ENCODE results near the gene DAZAP1.
"Not testable (repeated sequence)": the region's sequence is repeated elsewhere in the genome, so short reads cannot be mapped to it uniquely, and the experiment has no call there.

DAZAP1 gene

DNA sequence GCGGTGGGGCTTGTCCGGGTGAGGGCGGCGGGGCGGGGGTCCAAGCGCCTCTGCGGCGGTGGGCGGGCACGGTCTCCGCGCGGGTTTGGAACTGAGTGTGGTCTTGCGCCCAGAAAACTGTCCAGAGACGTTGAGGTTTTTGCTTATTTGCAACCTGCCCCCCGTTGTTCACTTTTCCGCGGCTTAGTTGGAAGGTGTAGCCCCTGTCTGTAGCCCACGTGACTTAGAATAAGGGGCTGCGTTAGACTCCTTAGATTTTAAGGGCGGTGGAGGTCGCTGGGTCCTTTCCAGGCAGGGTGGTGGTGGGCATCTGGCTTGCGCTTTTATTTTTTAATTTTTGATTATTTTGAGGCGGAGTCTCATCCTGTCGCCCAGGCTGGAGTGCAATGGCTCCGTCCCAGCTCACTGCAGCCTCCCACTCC lies 31.6 kb downstream of the DAZAP1 start:
- H3K4me1 Mint-ChIP-seq, result no peaks in the 10 kb centered on the region
- peak overlapping the region; percentile 87 to 99 (median 94) for H3K27ac Mint-ChIP-seq
- TF ChIP-seq, protein P1, sequence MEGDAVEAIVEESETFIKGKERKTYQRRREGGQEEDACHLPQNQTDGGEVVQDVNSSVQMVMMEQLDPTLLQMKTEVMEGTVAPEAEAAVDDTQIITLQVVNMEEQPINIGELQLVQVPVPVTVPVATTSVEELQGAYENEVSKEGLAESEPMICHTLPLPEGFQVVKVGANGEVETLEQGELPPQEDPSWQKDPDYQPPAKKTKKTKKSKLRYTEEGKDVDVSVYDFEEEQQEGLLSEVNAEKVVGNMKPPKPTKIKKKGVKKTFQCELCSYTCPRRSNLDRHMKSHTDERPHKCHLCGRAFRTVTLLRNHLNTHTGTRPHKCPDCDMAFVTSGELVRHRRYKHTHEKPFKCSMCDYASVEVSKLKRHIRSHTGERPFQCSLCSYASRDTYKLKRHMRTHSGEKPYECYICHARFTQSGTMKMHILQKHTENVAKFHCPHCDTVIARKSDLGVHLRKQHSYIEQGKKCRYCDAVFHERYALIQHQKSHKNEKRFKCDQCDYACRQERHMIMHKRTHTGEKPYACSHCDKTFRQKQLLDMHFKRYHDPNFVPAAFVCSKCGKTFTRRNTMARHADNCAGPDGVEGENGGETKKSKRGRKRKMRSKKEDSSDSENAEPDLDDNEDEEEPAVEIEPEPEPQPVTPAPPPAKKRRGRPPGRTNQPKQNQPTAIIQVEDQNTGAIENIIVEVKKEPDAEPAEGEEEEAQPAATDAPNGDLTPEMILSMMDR (IDR thresholded peaks at IDR 0.05; ENCODE audit: unreplicated experiment in 3 of 3), result no peak
- H3K4me3 Mint-ChIP-seq, result peak overlapping the region; percentile 98 to 99 (median 99)
- H3K27me3 Mint-ChIP-seq (ENCODE audit: low read depth), result no peaks in the 10 kb centered on the region
- H3K36me3 Mint-ChIP-seq (ENCODE audit: low read depth), result peaks cover 39% of the 10 kb centered on the region
- H3K9me3 Mint-ChIP-seq, result no peaks in the 10 kb centered on the region

DNA sequence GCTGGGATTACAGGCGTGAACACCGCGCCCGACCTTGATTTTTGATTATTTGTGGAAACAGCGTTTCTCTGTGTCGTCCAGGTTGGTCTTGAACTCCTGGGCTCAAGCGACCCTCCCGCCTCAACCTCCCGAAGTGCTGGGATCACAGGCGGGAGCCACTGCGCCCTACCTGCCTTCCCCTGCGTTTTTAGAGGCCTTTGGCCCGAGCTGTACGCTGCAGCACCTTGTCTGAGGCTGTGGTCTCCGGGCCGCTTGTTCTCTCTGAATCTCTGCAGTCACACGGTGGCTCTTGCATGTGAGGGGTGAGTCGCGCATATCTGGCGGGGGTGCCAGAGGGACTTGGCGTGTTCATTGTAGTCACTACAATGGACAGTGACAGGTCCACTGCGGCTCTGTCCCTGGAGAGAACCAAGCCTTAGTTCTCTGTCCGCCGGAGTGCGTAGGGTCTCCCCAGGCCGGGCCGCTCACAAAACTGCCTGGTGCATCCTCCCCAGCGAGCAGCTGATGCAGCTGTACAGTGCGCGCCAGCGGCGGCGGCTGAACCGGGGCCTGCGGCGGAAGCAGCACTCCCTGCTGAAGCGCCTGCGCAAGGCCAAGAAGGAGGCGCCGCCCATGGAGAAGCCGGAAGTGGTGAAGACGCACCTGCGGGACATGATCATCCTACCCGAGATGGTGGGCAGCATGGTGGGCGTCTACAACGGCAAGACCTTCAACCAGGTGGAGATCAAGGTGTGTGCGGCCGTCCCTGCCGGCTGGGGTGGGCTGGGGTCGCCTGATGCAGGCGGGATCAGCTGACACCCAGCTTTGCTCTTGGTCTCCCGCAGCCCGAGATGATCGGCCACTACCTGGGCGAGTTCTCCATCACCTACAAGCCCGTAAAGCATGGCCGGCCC lies 32.4 kb downstream of the DAZAP1 start:
- H3K27me3 Mint-ChIP-seq (ENCODE audit: low read depth); H3K4me1 Mint-ChIP-seq; H3K9me3 Mint-ChIP-seq: not testable (repeated sequence)
- peak overlapping the region; percentile 98 to 99 (median 99) for H3K4me3 Mint-ChIP-seq
- peaks cover 39% of the 10 kb centered on the region for H3K36me3 Mint-ChIP-seq (ENCODE audit: low read depth)
- H3K27ac Mint-ChIP-seq, result peak overlapping the region in 2 of 3 experiments; percentile 74 to 99

DNA sequence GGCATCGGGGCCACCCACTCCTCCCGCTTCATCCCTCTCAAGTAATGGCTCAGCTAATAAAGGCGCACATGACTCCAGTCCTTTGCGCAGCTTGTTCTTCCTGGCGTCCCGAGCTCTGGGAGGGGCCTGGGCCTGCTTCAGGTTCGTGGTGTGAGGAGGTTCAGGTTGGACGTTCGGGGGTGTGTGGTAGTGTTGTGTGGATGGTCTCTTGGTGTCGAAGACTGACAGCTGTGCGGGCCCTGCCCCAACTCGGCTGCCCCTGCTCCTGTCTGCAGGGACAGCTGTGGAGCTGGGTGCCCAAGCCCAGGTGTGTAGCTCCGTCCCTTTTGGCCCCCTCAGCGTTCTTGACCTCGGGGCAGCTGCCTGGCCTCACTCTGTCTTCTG lies 33.0 kb downstream of the DAZAP1 start:
- H3K4me3 Mint-ChIP-seq, result peak overlapping the region; percentile 98 to 99 (median 99)
- TF ChIP-seq, protein P1 (IDR thresholded peaks at IDR 0.05; ENCODE audit: unreplicated experiment in 3 of 3), result no peak
- no peaks in the 10 kb centered on the region for H3K9me3 Mint-ChIP-seq
- no peak overlapping the region for H3K27ac Mint-ChIP-seq
- peaks cover 36% of the 10 kb centered on the region for H3K36me3 Mint-ChIP-seq (ENCODE audit: low read depth)
- peaks cover 6% of the 10 kb centered on the region for H3K27me3 Mint-ChIP-seq (ENCODE audit: low read depth)
- no peaks in the 10 kb centered on the region for H3K4me1 Mint-ChIP-seq

DNA sequence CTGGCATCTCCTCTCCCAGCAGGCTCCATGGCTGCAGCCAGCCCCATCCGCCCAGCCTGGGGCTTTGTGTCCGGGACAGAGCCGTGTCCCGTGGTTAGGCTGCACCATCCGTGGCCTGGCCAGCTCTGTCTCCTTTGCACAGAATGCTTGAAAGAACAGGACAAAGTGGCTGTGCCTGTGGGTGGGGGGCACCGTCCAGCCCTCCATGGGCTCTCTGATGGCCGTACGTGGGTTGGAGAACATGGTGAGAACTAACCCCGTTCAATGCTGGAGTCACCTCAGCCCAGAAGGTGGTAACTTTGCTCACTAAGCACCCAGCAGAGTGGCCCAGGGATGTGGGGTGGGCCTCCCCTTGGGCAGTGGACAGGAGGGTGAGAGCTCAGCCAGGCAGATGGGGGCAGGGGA lies 33.6 kb downstream of the DAZAP1 start:
- Mint-ChIP-seq H3K4me1 (no peaks in the 10 kb centered on the region), H3K4me3 (peak overlapping the region; percentile 98 to 99 (median 99)), H3K9me3 (no peaks in the 10 kb centered on the region), H3K27me3 (ENCODE audit: low read depth) (peaks cover 6% of the 10 kb centered on the region), H3K27ac (no peak overlapping the region), H3K36me3 (ENCODE audit: low read depth) (peaks cover 32% of the 10 kb centered on the region)
- TF ChIP-seq, protein P1 (IDR thresholded peaks at IDR 0.05; ENCODE audit: unreplicated experiment in 3 of 3), result no peak

DNA sequence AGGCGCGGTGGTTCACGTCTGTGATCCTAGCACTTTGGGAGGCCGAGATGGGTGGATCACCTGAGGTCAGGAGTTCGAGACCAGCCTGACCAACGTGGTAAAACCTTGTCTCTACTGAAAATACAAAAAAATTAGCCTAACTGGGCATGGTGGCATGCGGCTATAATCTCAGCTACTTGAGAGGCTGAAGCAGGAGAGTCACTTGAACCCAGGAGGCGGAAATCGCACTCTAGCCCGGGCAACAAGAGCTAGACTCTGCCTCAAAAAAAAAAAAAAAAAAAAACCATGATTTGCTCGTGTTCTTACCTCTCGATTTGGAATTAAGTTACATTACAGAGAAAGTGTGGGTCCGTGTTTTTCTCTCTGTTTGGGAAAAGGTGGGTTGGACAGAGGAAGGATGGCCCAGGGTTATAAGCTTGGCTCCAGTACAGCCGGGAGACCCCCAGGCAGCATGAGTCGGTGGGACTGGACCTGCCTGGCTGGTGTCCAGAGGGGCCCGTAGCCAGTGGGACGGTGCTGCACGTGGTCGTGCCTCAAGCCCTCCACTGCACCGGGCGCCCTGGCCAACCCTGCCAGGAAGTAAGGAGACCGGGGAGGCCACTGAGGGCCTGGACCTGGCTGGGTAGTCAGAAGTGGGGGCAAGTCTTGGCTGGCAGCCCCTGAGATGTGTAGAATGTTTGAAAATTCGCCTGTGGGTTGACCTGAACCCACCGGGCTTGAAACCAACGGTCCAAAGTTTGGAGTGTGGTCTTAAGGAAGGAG lies 34.5 kb downstream of the DAZAP1 start:
- TF ChIP-seq, protein P1 (IDR thresholded peaks at IDR 0.05; ENCODE audit: unreplicated experiment in 3 of 3), result no peak

DNA sequence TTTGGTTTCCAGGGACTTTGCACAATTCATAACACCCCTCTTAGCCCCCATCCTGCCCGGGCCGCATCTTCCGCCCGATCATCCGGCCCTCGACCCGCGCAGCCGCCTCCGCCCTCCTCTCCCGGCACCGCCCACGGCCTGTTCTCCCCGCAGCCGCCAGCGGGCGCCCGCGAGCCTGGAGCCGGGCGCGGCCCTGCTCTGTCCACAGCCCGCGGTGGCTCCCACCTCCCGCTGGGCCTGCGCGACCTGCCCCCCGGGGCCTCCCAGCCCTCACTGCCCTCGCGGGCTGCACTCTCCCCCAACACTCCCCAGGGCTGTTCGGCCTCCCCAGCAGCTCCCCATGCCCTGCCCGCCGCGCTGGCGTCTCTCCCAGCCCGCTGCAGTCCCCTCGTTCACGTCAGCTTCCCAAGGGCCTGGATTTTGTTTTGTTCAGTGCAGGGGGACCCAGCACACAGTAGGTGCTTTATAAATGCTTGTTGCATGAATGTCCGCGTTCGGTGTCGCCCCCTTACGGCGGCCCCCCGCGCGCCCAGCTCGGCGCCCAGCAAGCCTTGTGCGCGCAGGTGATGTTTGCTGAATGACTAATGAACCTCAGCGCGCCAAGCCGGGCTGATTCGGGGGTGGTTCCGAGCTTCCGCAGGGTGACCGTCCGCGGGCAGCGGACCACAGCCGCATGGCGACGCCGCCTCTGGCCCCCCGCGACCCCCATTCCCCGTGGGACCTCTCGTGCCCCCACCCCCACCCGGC lies 38.0 kb downstream of the DAZAP1 start:
- H3K4me3 Mint-ChIP-seq, result peak overlapping the region; percentile 52 to 71 (median 56)
- TF ChIP-seq, protein P1 (IDR thresholded peaks at IDR 0.05; ENCODE audit: unreplicated experiment in 3 of 3), result peak; percentile 97
- H3K9me3 Mint-ChIP-seq, result no peaks in the 10 kb centered on the region
- peaks cover 5% of the 10 kb centered on the region for H3K4me1 Mint-ChIP-seq
- H3K27me3 Mint-ChIP-seq (ENCODE audit: low read depth), result peaks cover 41% of the 10 kb centered on the region
- peaks cover 26% of the 10 kb centered on the region for H3K36me3 Mint-ChIP-seq (ENCODE audit: low read depth)
- H3K27ac Mint-ChIP-seq, result no peak overlapping the region

More for the DNA sequence above, 34.5 kb downstream of the DAZAP1 start:
- Mint-ChIP-seq H3K4me1 (no peaks in the 10 kb centered on the region), H3K36me3 (ENCODE audit: low read depth) (peaks cover 32% of the 10 kb centered on the region), H3K4me3 (peak overlapping the region; percentile 75 to 99 (median 98)), H3K27ac (no peak overlapping the region), H3K9me3 (no peaks in the 10 kb centered on the region), H3K27me3 (ENCODE audit: low read depth) (peaks cover 10% of the 10 kb centered on the region)
